MCF 10A (cell line): ENCODE measurements around the gene NSUN7. TPM values are rescaled to one million over a fixed set of nuclear protein-coding genes. Genes with fewer than 3 reads are reported as not detected.

Experiments used
- Bru-seq: library from RNA; stranded (reverse); fragments of 400-500 nt; gene quantifications from one replicate; lab custom pipeline; 2021; lab: Mats Ljungman, UMichigan
- BruChase-seq, 2 experiments: library from RNA; stranded (reverse); fragments of 400-500 nt; gene quantifications; one replicate each; lab custom pipeline; 2021; lab: Mats Ljungman, UMichigan
- BruUV-seq: library from RNA; stranded (reverse); fragments of 400-500 nt; replicated peaks from 2 replicates; lab custom pipeline; 2021; lab: Mats Ljungman, UMichigan
- CTCF ChIA-PET: fragments of 300-600 bp; sonication (Branson Sonifier 250); formaldehyde crosslinking; extraction: SDS; loops from one replicate; lab custom pipeline; 2021; ENCODE audit warnings: antibody characterized with exemption, inconsistent platforms; lab: Yijun Ruan, JAX
- POLR2A ChIA-PET: fragments of 300-600, 350-650 bp; sonication (Branson Sonifier 250); formaldehyde crosslinking; extraction: SDS; loops from one replicate; lab custom pipeline; 2020; ENCODE audit warnings: antibody characterized with exemption, inconsistent platforms; lab: Yijun Ruan, JAX
- DNase-seq: peaks from one replicate; pipeline ENCODE4 v3.0.0-alpha.2; 2018; ENCODE audit not compliant: unreplicated experiment
- H3K27ac Mint-ChIP-seq: one replicate; pipeline ENCODE4 v1.8.0; 2022; ENCODE audit warnings: mild to moderate bottlenecking, low read depth, mixed read lengths; ENCODE audit not compliant: unreplicated experiment
- H3K27me3 Mint-ChIP-seq: one replicate; pipeline ENCODE4 v1.8.0; 2022; ENCODE audit warnings: mixed read lengths; ENCODE audit not compliant: insufficient read depth, unreplicated experiment
- H3K36me3 Mint-ChIP-seq: one replicate; pipeline ENCODE4 v1.8.0; 2022; ENCODE audit warnings: mild to moderate bottlenecking, moderate library complexity, mixed read lengths; ENCODE audit not compliant: insufficient read depth, unreplicated experiment
- H3K4me1 Mint-ChIP-seq: one replicate; pipeline ENCODE4 v1.8.0; 2022; ENCODE audit warnings: mixed read lengths; ENCODE audit not compliant: insufficient read depth, unreplicated experiment
- H3K4me3 Mint-ChIP-seq: one replicate; pipeline ENCODE4 v1.8.0; 2022; ENCODE audit warnings: mild to moderate bottlenecking, moderate library complexity, mixed read lengths; ENCODE audit not compliant: unreplicated experiment
- H3K9me3 Mint-ChIP-seq: one replicate; pipeline ENCODE4 v1.8.0; 2022; ENCODE audit warnings: mixed read lengths; ENCODE audit not compliant: unreplicated experiment
- intact Hi-C: fragments of 100-400 bp; cut with micrococcal nuclease; formaldehyde crosslinking; loops from 2 replicates; pipeline ENCODE4 v1.14.1; 2022
- long read RNA-seq: library from polyadenylated mRNA; stranded (forward); transcript quantifications from one replicate; pipeline ENCODE4 v2.0.0, GENCODE V29; 2022
- total RNA-seq: library from RNA; stranded (reverse); gene quantifications from 2 replicates; pipeline ENCODE4 v1.2.3, GENCODE V29; 2022
- TF ChIP-seq, protein P1 (sequence below): fragments of 200-600 bp; IDR thresholded peaks from one replicate; pipeline ENCODE4 v1.8.0; 2022; ENCODE audit warnings: antibody characterized with exemption, mild to moderate bottlenecking; ENCODE audit not compliant: unreplicated experiment

NSUN7 gene, protein sequence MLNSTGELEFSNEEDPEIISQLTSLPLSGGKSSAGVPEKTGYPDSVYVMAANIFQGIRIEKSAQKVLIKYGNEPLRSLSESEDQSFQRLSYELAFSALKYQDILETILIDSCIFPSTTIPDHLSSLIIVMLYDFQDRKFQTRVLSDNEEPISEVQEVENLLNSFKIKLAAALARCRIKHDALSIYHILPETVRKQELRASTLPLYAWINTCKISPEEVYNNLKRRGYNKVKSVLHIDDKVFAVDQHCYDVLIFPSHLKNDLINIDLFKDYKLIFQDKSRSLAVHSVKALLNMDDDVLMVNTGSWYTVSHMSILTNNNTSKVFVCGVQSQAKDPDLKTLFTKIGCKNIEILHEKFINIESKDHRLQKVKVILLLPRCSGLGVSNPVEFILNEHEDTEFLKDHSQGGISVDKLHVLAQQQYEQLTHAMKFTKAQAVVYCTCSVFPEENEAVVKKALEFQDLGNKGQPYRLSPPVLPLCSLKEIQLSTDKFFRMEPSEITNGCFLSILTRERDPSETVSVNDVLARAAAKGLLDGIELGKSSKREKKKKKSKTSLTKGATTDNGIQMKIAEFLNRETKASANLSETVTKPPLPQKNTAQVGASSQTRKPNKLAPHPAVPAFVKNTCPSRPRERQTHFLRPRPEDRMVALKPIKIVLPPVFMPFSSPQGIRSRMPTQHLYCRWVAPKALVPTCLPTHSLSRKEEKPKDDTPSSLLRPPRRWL
- total RNA-seq: not detected in 2 replicates
- Bru-seq, nascent RNA: percentile 5 among the genes with signal in this experiment
- percentile 2 among the genes with signal in this experiment for BruChase-seq, experiment 1, labeled RNA remaining after a 6-hour chase
- BruChase-seq, experiment 2, labeled RNA remaining after a 2-hour chase: not detected
- long read RNA-seq, partial matches to known transcripts: 0 of 4 reads
- long read RNA-seq, other reads (novel, unspliced or antisense): 4 of 4 reads

DNA sequence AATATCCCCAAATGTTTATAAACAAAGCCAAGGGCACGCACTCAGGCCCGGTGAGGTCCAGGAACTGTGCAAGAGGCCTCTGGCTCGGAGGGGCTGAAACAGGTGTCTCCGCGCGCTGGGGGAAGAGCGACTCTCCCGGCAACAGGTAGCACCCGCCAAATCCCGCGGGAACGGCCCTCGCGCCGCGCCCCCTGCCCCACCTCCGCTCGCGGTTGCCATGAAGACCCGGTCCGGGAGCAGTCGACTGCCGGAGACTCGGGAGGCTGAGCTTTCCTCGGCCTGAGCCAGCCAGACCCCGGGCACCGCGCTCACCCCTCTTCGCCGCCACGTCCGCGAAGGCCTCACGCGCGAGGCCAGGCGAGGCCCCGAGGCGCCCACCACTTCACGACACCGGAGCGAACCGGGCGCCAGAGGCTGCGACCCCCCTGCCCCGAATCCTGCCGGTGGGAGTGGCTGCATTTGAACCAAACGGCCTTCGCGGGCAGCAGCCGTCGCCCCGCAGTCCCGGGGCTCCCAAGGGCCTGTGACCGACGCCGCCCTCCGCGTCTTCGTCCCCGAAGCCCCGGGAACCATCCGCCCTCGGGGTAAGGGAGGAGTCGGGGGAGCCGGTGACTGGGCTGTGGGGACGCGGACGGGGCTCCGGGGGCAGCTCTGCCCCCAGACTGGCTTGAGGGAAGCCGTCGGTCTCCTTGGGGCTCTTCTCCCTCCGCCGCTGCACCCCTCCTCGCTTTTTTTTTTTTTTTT is at the start of gene NSUN7:
TSS of gene NSUN7 (plus strand) at position 239 of the 744 bp plus-strand sequence. CDS start 739 bp downstream, outside the sequence.
- TF ChIP-seq, protein P1, sequence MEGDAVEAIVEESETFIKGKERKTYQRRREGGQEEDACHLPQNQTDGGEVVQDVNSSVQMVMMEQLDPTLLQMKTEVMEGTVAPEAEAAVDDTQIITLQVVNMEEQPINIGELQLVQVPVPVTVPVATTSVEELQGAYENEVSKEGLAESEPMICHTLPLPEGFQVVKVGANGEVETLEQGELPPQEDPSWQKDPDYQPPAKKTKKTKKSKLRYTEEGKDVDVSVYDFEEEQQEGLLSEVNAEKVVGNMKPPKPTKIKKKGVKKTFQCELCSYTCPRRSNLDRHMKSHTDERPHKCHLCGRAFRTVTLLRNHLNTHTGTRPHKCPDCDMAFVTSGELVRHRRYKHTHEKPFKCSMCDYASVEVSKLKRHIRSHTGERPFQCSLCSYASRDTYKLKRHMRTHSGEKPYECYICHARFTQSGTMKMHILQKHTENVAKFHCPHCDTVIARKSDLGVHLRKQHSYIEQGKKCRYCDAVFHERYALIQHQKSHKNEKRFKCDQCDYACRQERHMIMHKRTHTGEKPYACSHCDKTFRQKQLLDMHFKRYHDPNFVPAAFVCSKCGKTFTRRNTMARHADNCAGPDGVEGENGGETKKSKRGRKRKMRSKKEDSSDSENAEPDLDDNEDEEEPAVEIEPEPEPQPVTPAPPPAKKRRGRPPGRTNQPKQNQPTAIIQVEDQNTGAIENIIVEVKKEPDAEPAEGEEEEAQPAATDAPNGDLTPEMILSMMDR: no peak
- DNase-seq: no peak
- Mint-ChIP-seq H3K9me3 (peaks cover 6% of the 10 kb centered on the region), H3K4me1 (no peaks in the 10 kb centered on the region), H3K27me3 (peaks cover 11% of the 10 kb centered on the region), H3K27ac (no peak within 1 kb of the TSS), H3K36me3 (no peaks in the 10 kb centered on the region), H3K4me3 (no peak within 1 kb of the TSS)
- BruUV-seq: no TSS peak
- intact Hi-C loops: no loop called here
- CTCF ChIA-PET: interaction anchor here (1.2 kb wide), 1 partner anchor 14 kb away, joined by 3 read pairs; no protein-coding TSS in a partner anchor
- POLR2A ChIA-PET: no interaction called here

DNA sequence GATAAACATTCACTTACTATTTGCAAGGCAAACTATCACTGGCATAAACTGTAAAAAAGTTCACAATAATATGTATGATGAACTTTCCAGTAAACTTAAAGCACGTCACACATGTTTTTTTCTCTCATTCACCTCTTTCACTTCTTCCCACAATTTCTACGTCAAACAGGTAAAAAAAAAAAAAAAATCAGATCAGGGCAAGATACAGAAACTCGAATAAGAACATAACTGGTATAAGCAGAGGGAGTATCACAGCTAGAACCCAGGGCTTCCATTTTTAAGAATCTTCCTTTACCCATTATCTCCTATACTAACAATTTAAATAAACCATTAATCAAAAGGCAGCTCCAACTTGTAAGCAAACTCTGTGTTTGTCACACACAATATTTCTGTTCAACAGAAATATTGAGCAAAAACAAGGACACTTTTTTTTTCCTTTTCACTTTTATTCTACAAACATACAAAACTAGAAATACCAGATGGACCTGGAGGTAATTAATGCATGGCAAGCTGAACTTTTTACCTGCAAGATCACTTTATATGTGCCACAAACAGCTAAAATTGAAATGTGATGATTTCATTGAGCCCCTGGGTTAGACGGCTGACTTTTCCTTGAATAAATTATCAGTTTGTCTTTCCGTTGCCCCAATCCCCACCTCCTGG is 47.5 kb upstream of the NSUN7 start:
- no TSS peak for BruUV-seq
- intact Hi-C loops: no loop called here
- H3K4me3 Mint-ChIP-seq: no peak overlapping the region
- POLR2A ChIA-PET: no interaction called here
- DNase-seq: no peak
- CTCF ChIA-PET: no interaction called here
- TF ChIP-seq, protein P1: no peak
- H3K36me3 Mint-ChIP-seq: peaks cover 6% of the 10 kb centered on the region
- no peaks in the 10 kb centered on the region for H3K4me1 Mint-ChIP-seq
- H3K27me3 Mint-ChIP-seq: no peaks in the 10 kb centered on the region
- H3K9me3 Mint-ChIP-seq: no peaks in the 10 kb centered on the region
- no peak overlapping the region for H3K27ac Mint-ChIP-seq

DNA sequence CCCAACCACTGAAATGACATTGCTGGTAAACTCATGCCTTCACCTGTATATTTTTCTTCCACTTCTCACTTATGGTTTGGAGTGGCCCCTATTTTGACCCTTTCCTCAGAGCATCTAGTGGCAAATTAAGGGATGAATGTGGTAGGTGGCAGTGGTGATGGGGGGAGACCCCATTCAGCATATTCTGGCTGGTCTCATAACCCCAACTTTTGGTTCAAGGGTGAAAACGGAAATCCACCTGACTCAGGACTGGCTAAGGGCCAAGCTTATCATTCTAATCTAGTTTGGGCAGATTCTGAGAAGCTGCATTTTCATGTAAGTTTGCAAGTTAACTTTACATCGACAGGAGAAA is 47.0 kb upstream of the NSUN7 start:
- intact Hi-C loops: no loop called here
- ChIA-PET CTCF (interaction anchor here (1.3 kb wide), 1 partner anchor 10 kb away, joined by 3 read pairs; no protein-coding TSS in a partner anchor), POLR2A (no interaction called here)
- no peaks in the 10 kb centered on the region for H3K27me3 Mint-ChIP-seq
- H3K4me1 Mint-ChIP-seq: no peaks in the 10 kb centered on the region
- H3K27ac Mint-ChIP-seq: no peak overlapping the region
- DNase-seq: no peak
- no TSS peak for BruUV-seq
- no peaks in the 10 kb centered on the region for H3K9me3 Mint-ChIP-seq
- peaks cover 6% of the 10 kb centered on the region for H3K36me3 Mint-ChIP-seq
- no peak overlapping the region for H3K4me3 Mint-ChIP-seq
- TF ChIP-seq, protein P1: no peak
